ENCODE measurements around the gene KRAS.

GRCh38 chr12:25284024-25284423, 33.3 kb upstream of the KRAS start:
- TF ChIP-seq CTCF (conservative IDR thresholded peaks at IDR 0.05; ENCODE audit: low read depth, low read length) (no peak), MXI1 (IDR thresholded peaks at IDR 0.05; ENCODE audit: borderline replicate concordance, low read depth, low read length) (no peak), RAD21 (IDR thresholded peaks at IDR 0.05; ENCODE audit: low read length) (no peak), RCOR1 (IDR thresholded peaks at IDR 0.05; ENCODE audit: insufficient replicate concordance, low read length) (no peak), MAZ (IDR thresholded peaks at IDR 0.05; ENCODE audit: borderline replicate concordance, low read depth, low read length) (no peak), POLR2A (IDR thresholded peaks at IDR 0.05; ENCODE audit: low read depth, low read length) (no peak), SMC3 (IDR thresholded peaks at IDR 0.05; ENCODE audit: low read depth, low read length) (no peak), USF2 (IDR thresholded peaks at IDR 0.05; ENCODE audit: low read depth, low read length) (no peak), MAFK (IDR thresholded peaks at IDR 0.05; ENCODE audit: low read depth, low read length) (no peak), CEBPB (IDR thresholded peaks at IDR 0.05; ENCODE audit: low read depth, low read length) (no peak), BHLHE40 (IDR thresholded peaks at IDR 0.05; ENCODE audit: low read depth, low read length) (no peak), RFX5 (IDR thresholded peaks at IDR 0.05; ENCODE audit: low read depth, low read length) (no peak)
- TF ChIP-seq, protein P1, sequence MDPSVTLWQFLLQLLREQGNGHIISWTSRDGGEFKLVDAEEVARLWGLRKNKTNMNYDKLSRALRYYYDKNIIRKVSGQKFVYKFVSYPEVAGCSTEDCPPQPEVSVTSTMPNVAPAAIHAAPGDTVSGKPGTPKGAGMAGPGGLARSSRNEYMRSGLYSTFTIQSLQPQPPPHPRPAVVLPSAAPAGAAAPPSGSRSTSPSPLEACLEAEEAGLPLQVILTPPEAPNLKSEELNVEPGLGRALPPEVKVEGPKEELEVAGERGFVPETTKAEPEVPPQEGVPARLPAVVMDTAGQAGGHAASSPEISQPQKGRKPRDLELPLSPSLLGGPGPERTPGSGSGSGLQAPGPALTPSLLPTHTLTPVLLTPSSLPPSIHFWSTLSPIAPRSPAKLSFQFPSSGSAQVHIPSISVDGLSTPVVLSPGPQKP (IDR thresholded peaks at IDR 0.05; ENCODE audit: borderline replicate concordance, low read depth, low read length), result no peak
